ENCODE results near the gene TMEM119. TPM values are rescaled to one million over a fixed set of nuclear protein-coding genes. Genes with fewer than 3 reads are reported as not detected.
"Not testable (repeated sequence)": the region's sequence is repeated elsewhere in the genome, so short reads cannot be mapped to it uniquely, and the experiment has no call there.

The TMEM119 gene
- total RNA-seq, 1 experiment from 2014 or later: 173 TPM

- no peak for DNase-seq (ENCODE audit: low read depth)
These were observed 30.2 kb downstream of the TMEM119 start for GRCh38 chr12:108567406-108568337.

GRCh38 chr12:108566452-108566851 is 31.4 kb downstream of the TMEM119 start:
- no peak for DNase-seq (ENCODE audit: low read depth)

GRCh38 chr12:108565976-108566375 is 31.9 kb downstream of the TMEM119 start:
- DNase-seq (ENCODE audit: low read depth): peak; percentile 87

- DNase-seq (ENCODE audit: low read depth): no peak
These were observed 32.7 kb downstream of the TMEM119 start for GRCh38 chr12:108565146-108565545.

GRCh38 chr12:108564724-108565123 is 33.2 kb downstream of the TMEM119 start:
- DNase-seq (ENCODE audit: low read depth): no peak

GRCh38 chr12:108563804-108564151 is 34.1 kb downstream of the TMEM119 start:
- no peak for DNase-seq (ENCODE audit: low read depth)

- DNase-seq (ENCODE audit: low read depth): peak; percentile 87
These were observed 34.6 kb downstream of the TMEM119 start for GRCh38 chr12:108563136-108563803.

- peak; percentile 94 for DNase-seq (ENCODE audit: low read depth)
These were observed 35.3 kb downstream of the TMEM119 start, which contains the start of gene ISCU for GRCh38 chr12:108562348-108563135. Gene ISCU, plus strand, starts transcription at chr12:108562596. Its CDS starts 27 bp downstream, at chr12:108562623.

GRCh38 chr12:108561852-108562347 is 36.0 kb downstream of the TMEM119 start:
- DNase-seq (ENCODE audit: low read depth): no peak

- DNase-seq (ENCODE audit: low read depth): peak; percentile 86
These were observed 36.8 kb downstream of the TMEM119 start, which contains the start of gene SART3 for GRCh38 chr12:108560752-108561719. Gene SART3, minus strand, starts transcription at chr12:108561173. Its CDS starts 19 bp downstream, at chr12:108561154.

GRCh38 chr12:108560321-108560721 is 37.6 kb downstream of the TMEM119 start:
- no peak for DNase-seq (ENCODE audit: low read depth)

- no peak for DNase-seq (ENCODE audit: low read depth)
These were observed 38.1 kb downstream of the TMEM119 start for GRCh38 chr12:108559748-108560147.

- DNase-seq (ENCODE audit: low read depth): no peak
These were observed 38.8 kb downstream of the TMEM119 start for GRCh38 chr12:108559007-108559655.

- not testable (repeated sequence) for DNase-seq (ENCODE audit: low read depth)
These were observed 42.5 kb downstream of the TMEM119 start for GRCh38 chr12:108555383-108555782.

- no peak for DNase-seq (ENCODE audit: low read depth)
These were observed 44.1 kb downstream of the TMEM119 start for GRCh38 chr12:108553799-108554198.

- peak; percentile 19 for DNase-seq (ENCODE audit: low read depth)
These were observed 46.3 kb downstream of the TMEM119 start for GRCh38 chr12:108551535-108551934.

GRCh38 chr12:108548954-108549521 is 48.8 kb downstream of the TMEM119 start:
- DNase-seq (ENCODE audit: low read depth): no peak

- no peak for DNase-seq (ENCODE audit: low read depth)
These were observed 50.2 kb downstream of the TMEM119 start for GRCh38 chr12:108547686-108548085.

- DNase-seq (ENCODE audit: low read depth): no peak
These were observed 54.2 kb downstream of the TMEM119 start for GRCh38 chr12:108543652-108544051.

GRCh38 chr12:108542320-108542719 is 55.6 kb downstream of the TMEM119 start:
- DNase-seq (ENCODE audit: low read depth): no peak
